ENCODE measurements around the gene REXO4.

GRCh38 chr9:133437753-133438531 is 20.1 kb upstream of the REXO4 start:
- no peak for TF ChIP-seq EZH2 (IDR thresholded peaks at IDR 0.05; ENCODE audit: low read length, missing control alignments)
- TF ChIP-seq CTCF (conservative IDR thresholded peaks at IDR 0.05 in 1 of 2, IDR thresholded peaks at IDR 0.05 in 1 of 2; ENCODE audit: low read depth in 1 of 2, low read length in 2 of 2), result peak in 1 of 2 donors; percentile 23
